Measurements from ENCODE around the gene COQ9. TPM values are rescaled to one million over a fixed set of nuclear protein-coding genes. Genes with fewer than 3 reads are reported as not detected.

Gene COQ9
- total RNA-seq, 1 donor from 2014 or later = 32.9 TPM

- Histone ChIP-seq H3K36me3 (ENCODE audit: control insufficient read depth in 3 of 3, insufficient read depth in 3 of 3, low read length in 3 of 3) (peaks cover 18 to 23% (median 19%) of the 10 kb centered on the region in 3 donors), H3K27ac (ENCODE audit: low read depth, low read length) (no peak overlapping the region), H3K9me3 (ENCODE audit: control insufficient read depth in 3 of 3, low read length in 3 of 3) (no peaks in the 10 kb centered on the region), H3K9ac (ENCODE audit: low read depth in 1 of 3, low read length in 3 of 3) (no peak overlapping the region), H3K27me3 (ENCODE audit: control insufficient read depth in 3 of 3, insufficient read depth in 3 of 3, low read length in 3 of 3) (peaks cover 0 to 6% (median 5%) of the 10 kb centered on the region in 3 donors), H3K4me1 (ENCODE audit: control insufficient read depth in 3 of 3, insufficient read depth in 3 of 3, low read length in 3 of 3) (peaks cover 17 to 20% (median 18%) of the 10 kb centered on the region in 3 donors), H3K4me3 (ENCODE audit: low read length in 3 of 3) (no peak overlapping the region)
Measured at GRCh38 chr16:57475711-57476339, 28.5 kb downstream of the COQ9 start.

- H3K4me1 ChIP-seq (ENCODE audit: control insufficient read depth in 3 of 3, insufficient read depth in 3 of 3, low read length in 3 of 3) = peaks cover 14 to 20% (median 14%) of the 10 kb centered on the region in 3 donors
- H3K27ac ChIP-seq (ENCODE audit: low read depth, low read length) = no peak overlapping the region
- no peaks in the 10 kb centered on the region for H3K9me3 ChIP-seq (ENCODE audit: control insufficient read depth in 3 of 3, low read length in 3 of 3)
- H3K4me3 ChIP-seq (ENCODE audit: low read length in 3 of 3) = no peak overlapping the region
- peaks cover 0 to 6% (median 6%) of the 10 kb centered on the region in 3 donors for H3K27me3 ChIP-seq (ENCODE audit: control insufficient read depth in 3 of 3, insufficient read depth in 3 of 3, low read length in 3 of 3)
- peaks cover 10 to 16% (median 11%) of the 10 kb centered on the region in 3 donors for H3K36me3 ChIP-seq (ENCODE audit: control insufficient read depth in 3 of 3, insufficient read depth in 3 of 3, low read length in 3 of 3)
- H3K9ac ChIP-seq (ENCODE audit: low read depth in 1 of 3, low read length in 3 of 3) = no peak overlapping the region
Measured at GRCh38 chr16:57476546-57477410, 29.5 kb downstream of the COQ9 start.

- Histone ChIP-seq H3K9ac (ENCODE audit: low read depth in 1 of 3, low read length in 3 of 3) (no peak overlapping the region), H3K4me1 (ENCODE audit: control insufficient read depth in 3 of 3, insufficient read depth in 3 of 3, low read length in 3 of 3) (peaks cover 14 to 20% (median 14%) of the 10 kb centered on the region in 3 donors), H3K27ac (ENCODE audit: low read depth, low read length) (no peak overlapping the region), H3K4me3 (ENCODE audit: low read length in 3 of 3) (no peak overlapping the region), H3K27me3 (ENCODE audit: control insufficient read depth in 3 of 3, insufficient read depth in 3 of 3, low read length in 3 of 3) (peaks cover 0 to 6% (median 6%) of the 10 kb centered on the region in 3 donors), H3K9me3 (ENCODE audit: control insufficient read depth in 3 of 3, low read length in 3 of 3) (no peaks in the 10 kb centered on the region), H3K36me3 (ENCODE audit: control insufficient read depth in 3 of 3, insufficient read depth in 3 of 3, low read length in 3 of 3) (peaks cover 2 to 8% (median 2%) of the 10 kb centered on the region in 3 donors)
Measured at GRCh38 chr16:57477531-57478202, 30.4 kb downstream of the COQ9 start.

- no peaks in the 10 kb centered on the region for H3K9me3 ChIP-seq (ENCODE audit: control insufficient read depth in 3 of 3, low read length in 3 of 3)
- no peak overlapping the region for H3K27ac ChIP-seq (ENCODE audit: low read depth, low read length)
- peaks cover 0 to 3% (median 0%) of the 10 kb centered on the region in 3 donors for H3K36me3 ChIP-seq (ENCODE audit: control insufficient read depth in 3 of 3, insufficient read depth in 3 of 3, low read length in 3 of 3)
- H3K4me3 ChIP-seq (ENCODE audit: low read length in 3 of 3) = peak overlapping the region; percentile 52 to 66 (median 61)
- peaks cover 14 to 18% (median 14%) of the 10 kb centered on the region in 3 donors for H3K4me1 ChIP-seq (ENCODE audit: control insufficient read depth in 3 of 3, insufficient read depth in 3 of 3, low read length in 3 of 3)
- H3K27me3 ChIP-seq (ENCODE audit: control insufficient read depth in 3 of 3, insufficient read depth in 3 of 3, low read length in 3 of 3) = peaks cover 0 to 6% (median 6%) of the 10 kb centered on the region in 3 donors
- peak overlapping the region in 1 of 3 donors; percentile 66 for H3K9ac ChIP-seq (ENCODE audit: low read depth in 1 of 3, low read length in 3 of 3)
Measured at GRCh38 chr16:57478396-57479204, 31.3 kb downstream of the COQ9 start.

GRCh38 chr16:57479205-57479975, 32.1 kb downstream of the COQ9 start:
- no peak overlapping the region for H3K27ac ChIP-seq (ENCODE audit: low read depth, low read length)

GRCh38 chr16:57479976-57480753, 32.9 kb downstream of the COQ9 start:
- H3K36me3 ChIP-seq (ENCODE audit: control insufficient read depth in 3 of 3, insufficient read depth in 3 of 3, low read length in 3 of 3) = no peaks in the 10 kb centered on the region
- peak overlapping the region in 2 of 3 donors; percentile 30 to 66 for H3K9ac ChIP-seq (ENCODE audit: low read depth in 1 of 3, low read length in 3 of 3)
- no peaks in the 10 kb centered on the region for H3K9me3 ChIP-seq (ENCODE audit: control insufficient read depth in 3 of 3, low read length in 3 of 3)
- H3K27me3 ChIP-seq (ENCODE audit: control insufficient read depth in 3 of 3, insufficient read depth in 3 of 3, low read length in 3 of 3) = peaks cover 0 to 6% (median 6%) of the 10 kb centered on the region in 3 donors
- H3K4me3 ChIP-seq (ENCODE audit: low read length in 3 of 3) = peak overlapping the region; percentile 52 to 66 (median 61)
- no peak overlapping the region for H3K27ac ChIP-seq (ENCODE audit: low read depth, low read length)
- peaks cover 14 to 22% (median 18%) of the 10 kb centered on the region in 3 donors for H3K4me1 ChIP-seq (ENCODE audit: control insufficient read depth in 3 of 3, insufficient read depth in 3 of 3, low read length in 3 of 3)

More at GRCh38 chr16:57479205-57479975, 32.1 kb downstream of the COQ9 start:
- Histone ChIP-seq H3K9ac (ENCODE audit: low read depth in 1 of 3, low read length in 3 of 3) (peak overlapping the region in 2 of 3 donors; percentile 30 to 66), H3K36me3 (ENCODE audit: control insufficient read depth in 3 of 3, insufficient read depth in 3 of 3, low read length in 3 of 3) (peaks cover 0 to 3% (median 0%) of the 10 kb centered on the region in 3 donors), H3K4me3 (ENCODE audit: low read length in 3 of 3) (peak overlapping the region; percentile 52 to 66 (median 61)), H3K27me3 (ENCODE audit: control insufficient read depth in 3 of 3, insufficient read depth in 3 of 3, low read length in 3 of 3) (peaks cover 0 to 6% (median 6%) of the 10 kb centered on the region in 3 donors), H3K4me1 (ENCODE audit: control insufficient read depth in 3 of 3, insufficient read depth in 3 of 3, low read length in 3 of 3) (peaks cover 14 to 18% (median 14%) of the 10 kb centered on the region in 3 donors), H3K9me3 (ENCODE audit: control insufficient read depth in 3 of 3, low read length in 3 of 3) (no peaks in the 10 kb centered on the region)

GRCh38 chr16:57480754-57481230, 33.5 kb downstream of the COQ9 start:
- Histone ChIP-seq H3K4me1 (ENCODE audit: control insufficient read depth in 3 of 3, insufficient read depth in 3 of 3, low read length in 3 of 3) (peaks cover 14 to 26% (median 24%) of the 10 kb centered on the region in 3 donors), H3K36me3 (ENCODE audit: control insufficient read depth in 3 of 3, insufficient read depth in 3 of 3, low read length in 3 of 3) (no peaks in the 10 kb centered on the region), H3K27me3 (ENCODE audit: control insufficient read depth in 3 of 3, insufficient read depth in 3 of 3, low read length in 3 of 3) (peaks cover 0 to 6% (median 6%) of the 10 kb centered on the region in 3 donors), H3K27ac (ENCODE audit: low read depth, low read length) (no peak overlapping the region), H3K4me3 (ENCODE audit: low read length in 3 of 3) (no peak overlapping the region), H3K9ac (ENCODE audit: low read depth in 1 of 3, low read length in 3 of 3) (no peak overlapping the region), H3K9me3 (ENCODE audit: control insufficient read depth in 3 of 3, low read length in 3 of 3) (no peaks in the 10 kb centered on the region)

GRCh38 chr16:57481421-57481820, 34.1 kb downstream of the COQ9 start:
- Histone ChIP-seq H3K9ac (ENCODE audit: low read depth in 1 of 3, low read length in 3 of 3) (no peak overlapping the region), H3K4me3 (ENCODE audit: low read length in 3 of 3) (no peak overlapping the region), H3K4me1 (ENCODE audit: control insufficient read depth in 3 of 3, insufficient read depth in 3 of 3, low read length in 3 of 3) (peaks cover 9 to 25% (median 21%) of the 10 kb centered on the region in 3 donors), H3K36me3 (ENCODE audit: control insufficient read depth in 3 of 3, insufficient read depth in 3 of 3, low read length in 3 of 3) (no peaks in the 10 kb centered on the region), H3K27me3 (ENCODE audit: control insufficient read depth in 3 of 3, insufficient read depth in 3 of 3, low read length in 3 of 3) (peaks cover 0 to 6% (median 6%) of the 10 kb centered on the region in 3 donors), H3K27ac (ENCODE audit: low read depth, low read length) (no peak overlapping the region), H3K9me3 (ENCODE audit: control insufficient read depth in 3 of 3, low read length in 3 of 3) (no peaks in the 10 kb centered on the region)

All from skeletal muscle tissue (tissue), 4 donors.